Ovary (tissue), 9 donors: ENCODE measurements around the gene KCNH6. TPM values are rescaled to one million over a fixed set of nuclear protein-coding genes. Genes with fewer than 3 reads are reported as not detected.

Source experiments
- DNase-seq, 5 donors: peaks; one replicate each; pipeline ENCODE4 v3.0.0-alpha.2; 2019 to 2020
- H3K27ac ChIP-seq, 2 donors: fragments of 200-600 bp; one replicate each; pipeline versions ENCODE4 v1.5.1 to v1.8.0; 2019 to 2022
- H3K27me3 ChIP-seq: fragments of 200-600 bp; one replicate; pipeline ENCODE4 v1.8.0; 2022
- H3K36me3 ChIP-seq: fragments of 200-600 bp; sonication (generic); one replicate; pipeline ENCODE4 v1.5.1; 2019
- H3K4me1 ChIP-seq: one replicate; pipeline ENCODE4 v1.8.1; 2013; ENCODE audit warnings: mild to moderate bottlenecking, moderate library complexity; ENCODE audit not compliant: insufficient read depth
- H3K4me3 ChIP-seq: fragments of 200-600 bp; sonication (generic); one replicate; pipeline ENCODE4 v1.5.1; 2017
- H3K9me3 ChIP-seq, 2 donors: fragments of 200-600 bp in 1 of 2; sonication (generic) in 1 of 2; one replicate each; pipeline versions ENCODE4 v1.5.1 to v1.8.1; 2013 to 2019; ENCODE audit warnings: mild to moderate bottlenecking in 1 of 2, moderate library complexity in 1 of 2
- CTCF ChIP-seq, 3 donors: fragments of 450-650 bp in 2 of 3; fragments of 200-600 bp in 1 of 3; IDR thresholded peaks; one replicate each; pipeline versions ENCODE4 v1.5.1 to v1.8.0; 2016 to 2022; ENCODE audit warnings: antibody characterized with exemption in 3 of 3, mild to moderate bottlenecking in 1 of 3
- EP300 ChIP-seq: sonication (generic); formaldehyde crosslinking; IDR thresholded peaks from one replicate; pipeline ENCODE4 v1.6.1; 2017; ENCODE audit warnings: antibody characterized with exemption
- POLR2A ChIP-seq: fragments of 450-650 bp; IDR thresholded peaks from one replicate; pipeline ENCODE4 v1.6.1; 2017; ENCODE audit warnings: antibody characterized with exemption, mild to moderate bottlenecking, moderate library complexity
- WGBS, 3 donors: extraction: QIAGEN DNeasy Blood & Tissue Kit in 1 of 3; methylation state at CpG; one replicate each; pipeline versions ENCODE4 v1.1.5 to v1.1.7; 2013 to 2017; 5-methylcytosine and 5-hydroxymethylcytosine counted together
- intact Hi-C, 4 donors: fragments of 100-400 bp; cut with DNase I; formaldehyde crosslinking; loops; one replicate each; pipeline versions ENCODE4 v1.11.0 to v1.15.1; 2022 to 2023
- polyA plus RNA-seq, 2 donors: library from polyadenylated mRNA; stranded (reverse); fragments of 200-250 nt in 1 of 2; fragments of 350-450 nt in 1 of 2; fragmentation: Illumina TruSeq in 1 of 2; extraction: RNeasy Lipid Tissue Mini Kit (QIAGEN cat#74804) in 1 of 2; gene quantifications; one replicate each; pipeline ENCODE4 v1.2.3, GENCODE V29; 2013 to 2014
- total RNA-seq, 7 donors: library from RNA; depleted of rRNA in 2 of 7; stranded (reverse); fragments of >200 nt in 2 of 7; fragmentation: NEBNext Ultra II Directional in 3 of 7; extraction: Animal tissue kit (Norgen Biotek cat#: 25700) in 3 of 7; gene quantifications; one replicate each; pipeline versions ENCODE4 v1.1.0 to v1.2.4, GENCODE V29; 2016 to 2023
- donor health status: DM: no; HTN: no; CAD: no; lungs with moderate emphysema.
- donor health status: DM: no; HTN: no; CAD: no.
- donor health status: Bipolar disorder and iron deficiency.
- donor health status: DM: yes; HTN: yes; CAD: no.
- donor health status: DM: no; HTN: no; CAD: no.
- donor health status: DM: yes; HTN: yes; CAD: no.

KCNH6 gene
- total and polyA plus RNA-seq, 9 donors = 0.36 TPM; not detected in 8

- no peak overlapping the region for H3K27ac ChIP-seq
- H3K36me3 ChIP-seq = no peaks in the 10 kb centered on the region
- H3K27me3 ChIP-seq = no peaks in the 10 kb centered on the region
- no peaks in the 10 kb centered on the region for H3K9me3 ChIP-seq
- peak in 1 of 5 donors; percentile 21 for DNase-seq
- peaks cover 2% of the 10 kb centered on the region for H3K4me1 ChIP-seq
- intact Hi-C loops = no loop called here
- TF ChIP-seq CTCF (IDR thresholded peaks at IDR 0.05) (no peak), EP300 (no peak), POLR2A (no peak)
- WGBS, 3 donors = 31 to 43% (median 40%) methylated on average over 11 of the region's 11 CpGs
- no peak overlapping the region for H3K4me3 ChIP-seq
These were observed 56.5 kb downstream of the KCNH6 start for GRCh38 chr17:63579633-63580032.

GRCh38 chr17:63587770-63588169 lies 64.6 kb downstream of the KCNH6 start:
- Histone ChIP-seq H3K27me3 (no peaks in the 10 kb centered on the region), H3K27ac (no peak overlapping the region), H3K4me3 (no peak overlapping the region), H3K4me1 (no peaks in the 10 kb centered on the region), H3K9me3 (no peaks in the 10 kb centered on the region), H3K36me3 (no peaks in the 10 kb centered on the region)
- intact Hi-C loops = no loop called here
- DNase-seq = no peak
- WGBS, 3 donors = 87 to 93% (median 93%) methylated on average over 5 of the region's 5 CpGs
- no peak for TF ChIP-seq CTCF (IDR thresholded peaks at IDR 0.05)
- TF ChIP-seq POLR2A = no peak
- TF ChIP-seq EP300 = no peak

- no peak for TF ChIP-seq EP300
- no peak for TF ChIP-seq CTCF (IDR thresholded peaks at IDR 0.05)
- TF ChIP-seq POLR2A = no peak
- no peaks in the 10 kb centered on the region for H3K4me1 ChIP-seq
- H3K36me3 ChIP-seq = no peaks in the 10 kb centered on the region
- H3K9me3 ChIP-seq = no peaks in the 10 kb centered on the region
- no peak overlapping the region for H3K4me3 ChIP-seq
- no peak for DNase-seq
- no peak overlapping the region for H3K27ac ChIP-seq
- 85 to 88% (median 88%) methylated on average over 11 of the region's 11 CpGs for WGBS, 3 donors
- intact Hi-C loops = no loop called here
- no peaks in the 10 kb centered on the region for H3K27me3 ChIP-seq
These were observed 65.6 kb downstream of the KCNH6 start for GRCh38 chr17:63588797-63589196.

GRCh38 chr17:63589646-63590045 lies 66.5 kb downstream of the KCNH6 start:
- Histone ChIP-seq H3K4me1 (no peaks in the 10 kb centered on the region), H3K9me3 (no peaks in the 10 kb centered on the region), H3K27ac (no peak overlapping the region), H3K36me3 (no peaks in the 10 kb centered on the region), H3K27me3 (no peaks in the 10 kb centered on the region), H3K4me3 (no peak overlapping the region)
- 89 to 100% (median 98%) methylated on average over 1 of the region's 1 CpG for whole genome bisulfite sequencing, 3 donors
- TF ChIP-seq EP300 (no peak), CTCF (IDR thresholded peaks at IDR 0.05) (no peak), POLR2A (no peak)
- intact Hi-C loops = no loop called here
- DNase-seq = no peak

- 71 to 81% (median 74%) methylated on average over 3 of the region's 3 CpGs for WGBS, 3 donors
- no peaks in the 10 kb centered on the region for H3K4me1 ChIP-seq
- H3K9me3 ChIP-seq = no peaks in the 10 kb centered on the region
- H3K27me3 ChIP-seq = no peaks in the 10 kb centered on the region
- intact Hi-C loops = no loop called here
- no peak for DNase-seq
- TF ChIP-seq CTCF (IDR thresholded peaks at IDR 0.05) (no peak), EP300 (no peak), POLR2A (no peak)
- H3K4me3 ChIP-seq = no peak overlapping the region
- no peaks in the 10 kb centered on the region for H3K36me3 ChIP-seq
- H3K27ac ChIP-seq = no peak overlapping the region
These were observed 69.6 kb downstream of the KCNH6 start for GRCh38 chr17:63592797-63593196.
